Neural cell (in vitro differentiated cells): ENCODE measurements around the gene HERC3.

Experiments used
- CTCF ChIP-seq: fragments of 450-650 bp; IDR thresholded peaks from 2 replicates; pipeline ENCODE4 v1.5.1; 2014; ENCODE audit warnings: antibody characterized with exemption, mild to moderate bottlenecking, moderate library complexity; ENCODE audit not compliant: poor library complexity, severe bottlenecking
- EP300 ChIP-seq: fragments of 450-650 bp; conservative IDR thresholded peaks from 2 replicates; pipeline ENCODE4 v1.6.1; 2014; ENCODE audit warnings: antibody characterized with exemption, mild to moderate bottlenecking, moderate library complexity; ENCODE audit not compliant: poor library complexity, severe bottlenecking
- EZH2 ChIP-seq: fragments of 200-600, 300-800 bp; shearing (Covaris generic), sonication (generic); IDR thresholded peaks from 2 replicates; pipeline ENCODE4 v1.6.1; 2014; ENCODE audit warnings: antibody characterized with exemption, low read length, borderline replicate concordance, mild to moderate bottlenecking; ENCODE audit not compliant: insufficient read depth, poor library complexity, severe bottlenecking
- POLR2AphosphoS5 ChIP-seq: IDR thresholded peaks from 2 replicates; pipeline ENCODE4 v1.6.1; 2012
- TAF1 ChIP-seq: IDR thresholded peaks from 2 replicates; pipeline ENCODE4 v1.6.1; 2012; ENCODE audit warnings: low read depth
- TF ChIP-seq, protein P1 (sequence below): IDR thresholded peaks from 2 replicates; pipeline ENCODE4 v1.6.1; 2012; ENCODE audit warnings: borderline replicate concordance

- no peak for TF ChIP-seq TAF1
- TF ChIP-seq, protein P1, sequence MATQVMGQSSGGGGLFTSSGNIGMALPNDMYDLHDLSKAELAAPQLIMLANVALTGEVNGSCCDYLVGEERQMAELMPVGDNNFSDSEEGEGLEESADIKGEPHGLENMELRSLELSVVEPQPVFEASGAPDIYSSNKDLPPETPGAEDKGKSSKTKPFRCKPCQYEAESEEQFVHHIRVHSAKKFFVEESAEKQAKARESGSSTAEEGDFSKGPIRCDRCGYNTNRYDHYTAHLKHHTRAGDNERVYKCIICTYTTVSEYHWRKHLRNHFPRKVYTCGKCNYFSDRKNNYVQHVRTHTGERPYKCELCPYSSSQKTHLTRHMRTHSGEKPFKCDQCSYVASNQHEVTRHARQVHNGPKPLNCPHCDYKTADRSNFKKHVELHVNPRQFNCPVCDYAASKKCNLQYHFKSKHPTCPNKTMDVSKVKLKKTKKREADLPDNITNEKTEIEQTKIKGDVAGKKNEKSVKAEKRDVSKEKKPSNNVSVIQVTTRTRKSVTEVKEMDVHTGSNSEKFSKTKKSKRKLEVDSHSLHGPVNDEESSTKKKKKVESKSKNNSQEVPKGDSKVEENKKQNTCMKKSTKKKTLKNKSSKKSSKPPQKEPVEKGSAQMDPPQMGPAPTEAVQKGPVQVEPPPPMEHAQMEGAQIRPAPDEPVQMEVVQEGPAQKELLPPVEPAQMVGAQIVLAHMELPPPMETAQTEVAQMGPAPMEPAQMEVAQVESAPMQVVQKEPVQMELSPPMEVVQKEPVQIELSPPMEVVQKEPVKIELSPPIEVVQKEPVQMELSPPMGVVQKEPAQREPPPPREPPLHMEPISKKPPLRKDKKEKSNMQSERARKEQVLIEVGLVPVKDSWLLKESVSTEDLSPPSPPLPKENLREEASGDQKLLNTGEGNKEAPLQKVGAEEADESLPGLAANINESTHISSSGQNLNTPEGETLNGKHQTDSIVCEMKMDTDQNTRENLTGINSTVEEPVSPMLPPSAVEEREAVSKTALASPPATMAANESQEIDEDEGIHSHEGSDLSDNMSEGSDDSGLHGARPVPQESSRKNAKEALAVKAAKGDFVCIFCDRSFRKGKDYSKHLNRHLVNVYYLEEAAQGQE, result no peak
- TF ChIP-seq CTCF, result no peak
- no peak for TF ChIP-seq POLR2AphosphoS5
- TF ChIP-seq EZH2, result no peak
- no peak for TF ChIP-seq EP300
Measured at GRCh38 chr4:88597970-88598660, 5.8 kb downstream of the HERC3 start.
